ENCODE data around the gene NUAK1. TPM values are rescaled to one million over a fixed set of nuclear protein-coding genes. Genes with fewer than 3 reads are reported as not detected.

The NUAK1 gene
- total RNA-seq, 1 experiment from 2014 or later = 1.3 TPM

- no TSS peak for BruUV-seq (replicated peaks)
- no peaks in the 10 kb centered on the region for H3K4me1 ChIP-seq (ENCODE audit: insufficient read depth, low read length, poor library complexity, severe bottlenecking)
- peaks cover 24% of the 10 kb centered on the region for H3K27me3 ChIP-seq (replicated peaks; ENCODE audit: insufficient read depth, low read depth, low read length, poor library complexity)
- no peaks in the 10 kb centered on the region for H3K9me3 ChIP-seq (ENCODE audit: low read depth, low read length, poor library complexity, severe bottlenecking)
- H3K27ac ChIP-seq (ENCODE audit: low read depth, low read length, poor library complexity, severe bottlenecking) = no peak overlapping the region
- H3K36me3 ChIP-seq (ENCODE audit: insufficient read depth, low read length, poor library complexity, severe bottlenecking) = no peaks in the 10 kb centered on the region
- DNase-seq (ENCODE audit: low spot score) = no peak
- no peak for TF ChIP-seq EZH2 (IDR thresholded peaks at IDR 0.05; ENCODE audit: borderline replicate concordance, low read depth, low read length, poor library complexity, severe bottlenecking)
- TF ChIP-seq, protein P1, sequence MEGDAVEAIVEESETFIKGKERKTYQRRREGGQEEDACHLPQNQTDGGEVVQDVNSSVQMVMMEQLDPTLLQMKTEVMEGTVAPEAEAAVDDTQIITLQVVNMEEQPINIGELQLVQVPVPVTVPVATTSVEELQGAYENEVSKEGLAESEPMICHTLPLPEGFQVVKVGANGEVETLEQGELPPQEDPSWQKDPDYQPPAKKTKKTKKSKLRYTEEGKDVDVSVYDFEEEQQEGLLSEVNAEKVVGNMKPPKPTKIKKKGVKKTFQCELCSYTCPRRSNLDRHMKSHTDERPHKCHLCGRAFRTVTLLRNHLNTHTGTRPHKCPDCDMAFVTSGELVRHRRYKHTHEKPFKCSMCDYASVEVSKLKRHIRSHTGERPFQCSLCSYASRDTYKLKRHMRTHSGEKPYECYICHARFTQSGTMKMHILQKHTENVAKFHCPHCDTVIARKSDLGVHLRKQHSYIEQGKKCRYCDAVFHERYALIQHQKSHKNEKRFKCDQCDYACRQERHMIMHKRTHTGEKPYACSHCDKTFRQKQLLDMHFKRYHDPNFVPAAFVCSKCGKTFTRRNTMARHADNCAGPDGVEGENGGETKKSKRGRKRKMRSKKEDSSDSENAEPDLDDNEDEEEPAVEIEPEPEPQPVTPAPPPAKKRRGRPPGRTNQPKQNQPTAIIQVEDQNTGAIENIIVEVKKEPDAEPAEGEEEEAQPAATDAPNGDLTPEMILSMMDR (conservative IDR thresholded peaks at IDR 0.05; ENCODE audit: low read depth, low read length) = no peak
- intact Hi-C loops (cut with micrococcal nuclease; ENCODE audit: unreplicated experiment) = loop anchor here (1.0 kb wide), 2 partner anchors 430 to 715 kb away; no protein-coding TSS in a partner anchor
- POLR2A ChIA-PET (ENCODE audit: low non-redundant PET) = no interaction called here
- CTCF ChIA-PET = interaction anchor here (0.6 to 2.4 kb wide), 3 partner anchors 13 to 715 kb away, joined by 3 to 14 read pairs (median 12); partner anchors contain the start of gene CKAP4
- H3K4me3 ChIP-seq (ENCODE audit: low read depth, low read length, poor library complexity, severe bottlenecking) = no peak overlapping the region
Observed at GRCh38 chr12:106135781-106136180, 3.0 kb downstream of the NUAK1 start.

GRCh38 chr12:106135075-106135474 lies 3.7 kb downstream of the NUAK1 start:
- H3K27me3 ChIP-seq (replicated peaks; ENCODE audit: insufficient read depth, low read depth, low read length, poor library complexity) = peaks cover 24% of the 10 kb centered on the region
- H3K4me3 ChIP-seq (ENCODE audit: low read depth, low read length, poor library complexity, severe bottlenecking) = no peak overlapping the region
- H3K36me3 ChIP-seq (ENCODE audit: insufficient read depth, low read length, poor library complexity, severe bottlenecking) = no peaks in the 10 kb centered on the region
- intact Hi-C loops (cut with micrococcal nuclease; ENCODE audit: unreplicated experiment) = no loop called here
- H3K9me3 ChIP-seq (ENCODE audit: low read depth, low read length, poor library complexity, severe bottlenecking) = no peaks in the 10 kb centered on the region
- H3K4me1 ChIP-seq (ENCODE audit: insufficient read depth, low read length, poor library complexity, severe bottlenecking) = no peaks in the 10 kb centered on the region
- DNase-seq (ENCODE audit: low spot score) = no peak
- no peak overlapping the region for H3K27ac ChIP-seq (ENCODE audit: low read depth, low read length, poor library complexity, severe bottlenecking)
- ChIA-PET CTCF (interaction anchor here (2.4 kb wide), 1 partner anchor 714 kb away, joined by 14 read pairs; no protein-coding TSS in a partner anchor), POLR2A (ENCODE audit: low non-redundant PET) (interaction anchor here (0.7 kb wide), 1 partner anchor 1430 kb away, joined by 3 read pairs; no protein-coding TSS in a partner anchor)
- TF ChIP-seq, protein P1 (conservative IDR thresholded peaks at IDR 0.05; ENCODE audit: low read depth, low read length) = no peak
- no peak for TF ChIP-seq EZH2 (IDR thresholded peaks at IDR 0.05; ENCODE audit: borderline replicate concordance, low read depth, low read length, poor library complexity, severe bottlenecking)
- BruUV-seq (replicated peaks) = no TSS peak

GRCh38 chr12:106134294-106134949 lies 4.3 kb downstream of the NUAK1 start:
- H3K4me1 ChIP-seq (ENCODE audit: insufficient read depth, low read length, poor library complexity, severe bottlenecking) = no peaks in the 10 kb centered on the region
- H3K27ac ChIP-seq (ENCODE audit: low read depth, low read length, poor library complexity, severe bottlenecking) = no peak overlapping the region
- no peaks in the 10 kb centered on the region for H3K36me3 ChIP-seq (ENCODE audit: insufficient read depth, low read length, poor library complexity, severe bottlenecking)
- ChIA-PET POLR2A (ENCODE audit: low non-redundant PET) (no interaction called here), CTCF (no interaction called here)
- DNase-seq (ENCODE audit: low spot score) = no peak
- H3K9me3 ChIP-seq (ENCODE audit: low read depth, low read length, poor library complexity, severe bottlenecking) = no peaks in the 10 kb centered on the region
- BruUV-seq (replicated peaks) = no TSS peak
- no peak for TF ChIP-seq EZH2 (IDR thresholded peaks at IDR 0.05; ENCODE audit: borderline replicate concordance, low read depth, low read length, poor library complexity, severe bottlenecking)
- TF ChIP-seq, protein P1 (conservative IDR thresholded peaks at IDR 0.05; ENCODE audit: low read depth, low read length) = no peak
- intact Hi-C loops (cut with micrococcal nuclease; ENCODE audit: unreplicated experiment) = no loop called here
- no peak overlapping the region for H3K4me3 ChIP-seq (ENCODE audit: low read depth, low read length, poor library complexity, severe bottlenecking)
- H3K27me3 ChIP-seq (replicated peaks; ENCODE audit: insufficient read depth, low read depth, low read length, poor library complexity) = peaks cover 24% of the 10 kb centered on the region
